Stimulated activated CD4-positive, alpha-beta T cell treated with anti-CD3 and anti-CD28 coated beads, Interleukin-12 subunit alpha, Interleukin-12 subunit beta, amount 100 ng/mL, for 4 hours (primary cell): ENCODE results near the gene GNG5.
"Not testable (repeated sequence)": the region's sequence is repeated elsewhere in the genome, so short reads cannot be mapped to it uniquely, and the experiment has no call there.

Source experiments
- DNase-seq: peaks from one replicate; pipeline ENCODE4 v3.0.0-alpha.2; 2020

The GNG5 gene

DNA sequence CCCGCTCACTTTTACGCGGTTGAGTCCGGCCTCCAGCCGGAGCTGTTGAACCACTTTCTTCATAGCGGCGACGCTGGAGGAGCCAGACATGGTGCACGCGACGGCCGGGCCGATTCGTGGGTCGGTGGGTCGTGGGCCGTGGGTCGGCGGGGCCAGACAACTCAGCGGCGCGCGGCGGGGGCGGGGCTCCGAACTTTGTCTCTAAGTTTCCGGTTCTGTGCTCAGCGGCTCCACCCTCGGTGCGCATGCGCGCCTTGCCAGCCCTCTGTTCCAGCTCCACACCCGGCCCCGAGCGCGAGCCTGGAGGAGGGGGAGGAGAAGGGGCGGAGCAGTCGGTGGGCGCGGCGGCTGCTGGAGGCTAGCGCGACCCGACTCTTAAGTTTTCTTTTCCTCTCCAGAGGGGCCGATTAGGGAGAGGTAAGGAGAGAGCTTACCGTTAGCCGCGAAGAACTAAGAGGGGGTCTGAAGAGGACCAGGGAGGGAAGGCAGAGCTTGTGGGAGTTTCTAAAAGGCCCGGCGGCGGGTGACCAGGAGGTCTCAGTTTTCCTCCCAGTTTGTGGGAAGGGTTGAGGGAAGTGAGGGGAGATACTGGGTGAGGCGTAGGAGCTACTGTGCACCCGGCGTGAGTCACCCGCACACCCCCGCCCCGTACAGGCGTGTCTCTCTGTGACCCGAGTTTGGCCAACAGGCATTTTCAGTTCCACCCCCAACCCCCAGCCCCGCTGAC, at the start of gene GNG5, which contains the start of gene SPATA1:
Gene GNG5, minus strand, starts transcription at position 580 of the 727 bp plus-strand sequence. Its CDS starts 490 bp downstream, at position 90.
Gene SPATA1, plus strand, starts transcription at position 385 of the 727 bp plus-strand sequence. CDS start 9,974 bp downstream, outside the sequence.
- peak; percentile 98 for DNase-seq

DNA sequence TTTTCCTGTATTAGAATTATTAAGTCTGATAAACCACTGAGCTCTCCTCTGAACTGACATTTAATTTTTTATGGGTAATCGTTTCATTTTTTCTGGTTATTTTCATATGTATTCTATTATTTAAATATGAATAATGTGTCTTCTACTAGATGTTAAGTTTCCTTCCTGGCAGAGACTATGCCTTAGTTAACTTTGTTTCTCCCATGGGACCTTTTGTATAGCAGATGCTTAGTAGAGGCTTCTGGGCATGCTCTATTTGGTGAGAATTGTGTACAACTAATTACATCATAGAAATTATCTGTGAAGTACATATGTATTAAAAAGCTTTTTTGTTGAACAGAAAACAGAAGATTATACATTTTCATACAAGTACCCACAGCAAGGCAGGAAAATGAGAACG, 44.4 kb upstream of the GNG5 start:
- DNase-seq, result no peak

DNA sequence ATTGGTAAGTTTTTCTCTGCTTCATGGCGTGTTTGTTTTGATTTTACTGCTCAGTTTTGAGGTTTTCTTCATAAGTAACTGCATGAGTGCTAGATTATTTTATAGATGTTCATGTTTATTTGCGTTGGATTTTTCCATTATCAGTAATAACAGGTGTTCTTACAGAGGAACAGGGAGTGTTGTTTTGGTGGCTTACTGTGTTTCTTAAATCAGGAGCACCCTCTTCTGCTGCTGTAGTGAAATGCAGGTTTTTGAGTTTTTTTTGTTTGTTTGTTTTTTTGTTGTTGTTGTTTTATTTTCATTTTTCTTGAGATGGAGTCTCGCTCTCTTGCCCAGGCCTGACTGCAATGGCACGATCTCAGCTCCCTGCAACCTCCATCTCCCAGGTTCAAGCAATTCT, 35.3 kb upstream of the GNG5 start:
- no peak for DNase-seq

- DNase-seq, result no peak
Observed at GRCh38 chr1:84540759-84541158, 34.4 kb upstream of the GNG5 start.

- DNase-seq, result no peak
Observed at GRCh38 chr1:84539972-84540371, 33.6 kb upstream of the GNG5 start.

- no peak for DNase-seq
Observed at GRCh38 chr1:84538599-84538998, 32.2 kb upstream of the GNG5 start.

DNA sequence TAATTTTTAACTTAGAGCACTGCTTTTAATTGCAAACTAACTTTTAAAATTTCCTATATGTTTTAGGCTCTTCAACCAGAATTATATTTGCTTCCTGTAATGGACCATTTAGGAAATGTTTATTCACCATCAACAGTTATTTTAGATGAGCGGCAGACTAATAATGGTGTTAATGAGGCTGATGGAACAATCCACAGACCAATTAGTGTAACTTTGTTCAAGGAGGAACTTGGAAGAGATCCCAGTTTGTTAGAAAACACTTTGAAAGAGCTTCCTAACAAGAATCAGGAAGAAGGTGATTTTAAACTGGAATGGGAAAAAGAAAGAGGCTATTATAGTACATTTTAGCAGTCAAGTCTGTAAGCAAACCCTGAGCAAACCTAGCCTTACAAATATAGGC, 19.4 kb upstream of the GNG5 start:
- no peak for DNase-seq

DNA sequence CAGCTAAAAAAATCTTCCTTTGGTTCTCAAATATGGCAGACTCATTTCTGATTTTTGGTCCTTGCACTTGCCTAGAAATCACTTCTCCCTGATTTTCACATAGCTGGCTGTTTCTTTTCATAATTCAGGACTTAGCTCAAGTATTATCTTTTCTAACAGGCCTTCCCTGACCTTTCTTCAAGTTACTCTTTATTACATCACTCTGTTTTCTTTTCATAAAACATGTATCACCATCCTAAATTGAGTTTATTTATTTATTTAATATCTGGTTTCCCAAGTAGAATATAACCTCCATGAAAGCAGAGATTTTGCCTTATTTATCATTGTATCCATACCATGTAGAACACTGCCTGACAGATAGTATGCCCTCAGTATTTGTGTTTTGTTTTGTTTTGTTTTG, 18.2 kb upstream of the GNG5 start:
- no peak for DNase-seq

DNA sequence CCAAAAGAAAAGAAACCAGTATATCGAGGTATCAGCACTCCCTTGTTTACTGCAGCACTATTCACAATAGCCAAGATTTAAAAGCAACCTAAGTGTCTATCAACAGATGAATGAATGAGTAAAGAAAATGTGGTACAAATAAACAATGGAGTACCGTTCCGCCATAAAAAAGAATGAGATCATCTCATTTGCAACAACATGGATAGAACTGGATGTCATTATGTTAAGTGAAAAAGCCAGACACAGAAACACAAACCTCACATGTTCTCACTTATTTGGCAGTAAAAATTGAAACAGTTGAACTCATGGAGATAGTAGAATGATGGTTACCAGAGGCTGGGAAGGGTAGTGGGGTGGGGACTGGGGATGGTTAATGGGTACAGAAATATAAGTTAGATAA, 4.3 kb upstream of the GNG5 start:
- DNase-seq, result no peak

DNA sequence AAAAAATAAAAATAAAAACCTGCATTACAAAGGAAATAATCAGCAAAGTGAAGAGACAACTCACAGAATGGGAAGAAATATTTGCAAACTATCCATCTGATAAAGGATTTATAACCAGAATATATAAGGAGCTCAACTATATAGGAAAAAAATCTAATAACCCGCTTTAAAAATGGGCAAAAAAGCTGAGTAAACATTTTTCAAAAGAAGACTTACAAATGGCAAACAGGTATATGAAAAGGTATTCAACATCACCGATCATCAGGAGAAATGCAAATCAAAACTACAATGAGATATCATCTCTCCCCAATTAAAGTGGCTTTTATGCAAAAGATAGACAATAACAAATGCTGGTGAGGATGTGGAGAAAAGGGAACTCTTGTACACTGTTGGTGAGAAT, 3.8 kb upstream of the GNG5 start:
- no peak for DNase-seq

- no peak for DNase-seq
Observed at GRCh38 chr1:84509029-84509428, 2.6 kb upstream of the GNG5 start.

GRCh38 chr1:84508510-84508909, 2.1 kb upstream of the GNG5 start:
- no peak for DNase-seq

DNA sequence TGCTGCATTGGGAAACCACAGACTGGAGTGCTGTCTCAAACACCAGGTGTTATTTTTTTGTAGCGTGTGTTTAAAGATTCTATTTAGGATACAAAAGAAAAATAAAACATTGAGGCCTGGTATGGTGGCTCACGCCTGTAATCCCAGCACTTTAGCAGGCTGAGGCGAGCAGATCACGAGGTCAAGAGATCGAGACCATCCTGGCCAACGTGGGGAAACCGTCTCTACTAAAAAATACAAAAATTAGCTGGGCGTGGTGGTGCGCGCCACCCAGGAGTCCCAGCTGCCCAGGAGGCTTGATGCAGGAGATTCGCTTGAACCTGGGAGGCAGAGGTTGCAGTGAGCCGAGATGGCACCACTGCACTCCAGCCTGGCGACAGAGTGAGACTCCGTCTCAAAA, 1.5 kb upstream of the GNG5 start:
- DNase-seq, result not testable (repeated sequence)

GRCh38 chr1:84506729-84507453, 510 bp upstream of the GNG5 start:
- no peak for DNase-seq

DNA sequence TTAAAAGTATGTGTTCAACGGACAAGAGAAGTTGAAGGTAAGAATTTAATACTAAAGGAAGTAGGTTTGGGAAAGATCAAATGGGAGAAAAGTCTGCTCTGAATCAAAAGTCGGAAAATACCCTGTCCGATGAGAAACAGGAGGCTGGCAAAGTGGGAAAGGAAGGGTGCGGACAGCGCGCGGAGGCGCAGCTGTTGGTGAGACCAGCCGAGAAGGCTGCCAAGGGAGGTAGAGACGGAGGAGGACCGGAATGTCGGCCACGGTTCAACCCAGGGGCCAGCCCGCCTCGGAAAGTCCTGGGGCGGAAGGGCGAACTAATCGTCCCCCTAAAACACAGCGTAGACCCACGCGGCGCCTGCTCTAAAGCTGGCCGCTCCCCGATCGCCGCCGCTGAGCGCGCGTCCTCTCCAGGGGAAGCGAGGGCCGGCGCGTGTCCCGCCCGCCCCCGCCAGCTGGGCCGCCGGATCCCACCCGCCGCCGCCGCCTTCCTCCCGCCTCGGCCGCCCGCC, 834 bp downstream of the GNG5 start:
- DNase-seq, result no peak

- DNase-seq, result no peak
Observed at GRCh38 chr1:84504580-84505492, 1.5 kb downstream of the GNG5 start.

DNA sequence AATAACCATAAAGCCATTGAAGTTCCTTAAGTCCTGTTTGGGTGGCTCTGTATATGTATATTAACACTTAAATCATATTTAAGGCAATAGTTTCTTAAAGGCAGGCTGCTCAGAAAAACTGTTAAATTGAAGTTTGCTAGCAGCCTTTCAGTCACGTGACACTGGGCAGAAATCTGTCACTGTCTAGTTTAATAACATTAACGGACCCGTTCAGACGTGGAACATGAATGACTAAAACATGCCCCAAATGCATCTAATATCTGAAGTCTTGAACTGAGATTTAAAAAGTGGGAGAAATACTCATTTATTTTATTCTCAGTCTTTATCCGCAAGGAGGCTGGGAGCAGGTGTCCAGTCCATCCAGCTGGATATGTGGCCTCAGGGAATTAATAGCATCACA, 3.5 kb downstream of the GNG5 start:
- DNase-seq, result no peak

GRCh38 chr1:84497631-84498275, 8.6 kb downstream of the GNG5 start:
- no peak for DNase-seq

DNA sequence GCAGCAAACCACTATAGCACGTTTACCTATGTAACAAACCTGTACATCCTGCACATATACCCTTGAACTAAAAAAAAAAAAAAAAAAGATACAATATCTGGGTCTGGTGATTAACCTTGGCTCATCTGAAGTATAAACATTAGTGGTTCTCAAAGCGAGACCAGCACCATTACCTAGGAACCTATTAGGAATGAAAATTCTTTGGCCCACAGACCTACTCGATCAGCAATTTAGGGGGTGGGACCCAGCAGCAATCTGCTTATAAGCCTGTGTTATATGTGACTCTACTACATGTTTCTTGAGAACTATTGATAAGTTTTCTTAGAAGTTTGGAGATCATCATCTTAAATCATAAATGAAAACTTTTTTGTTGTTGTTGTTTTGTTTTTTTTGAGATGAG, 9.9 kb downstream of the GNG5 start:
- no peak for DNase-seq

GRCh38 chr1:84493747-84494146, 12.6 kb downstream of the GNG5 start:
- DNase-seq, result no peak

DNA sequence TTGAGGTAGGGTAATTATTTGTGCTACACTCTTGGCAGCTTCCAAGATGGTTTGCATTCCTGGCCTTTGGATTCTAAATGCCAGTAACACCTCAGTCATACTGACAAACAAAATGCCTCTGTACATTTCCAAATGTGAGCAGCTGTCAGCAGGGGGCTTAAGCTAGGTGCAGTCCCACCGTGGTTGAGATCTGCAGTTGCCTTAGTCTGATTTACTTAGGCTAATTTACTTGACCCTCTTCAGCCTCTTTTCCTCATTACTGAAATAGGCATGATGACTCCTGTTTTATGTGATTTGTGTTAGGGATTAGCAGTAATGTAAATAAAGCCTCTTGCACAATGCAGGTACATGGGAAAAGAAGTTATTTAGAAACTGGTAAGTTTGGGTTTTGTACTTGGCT, 13.7 kb downstream of the GNG5 start:
- no peak for DNase-seq

DNA sequence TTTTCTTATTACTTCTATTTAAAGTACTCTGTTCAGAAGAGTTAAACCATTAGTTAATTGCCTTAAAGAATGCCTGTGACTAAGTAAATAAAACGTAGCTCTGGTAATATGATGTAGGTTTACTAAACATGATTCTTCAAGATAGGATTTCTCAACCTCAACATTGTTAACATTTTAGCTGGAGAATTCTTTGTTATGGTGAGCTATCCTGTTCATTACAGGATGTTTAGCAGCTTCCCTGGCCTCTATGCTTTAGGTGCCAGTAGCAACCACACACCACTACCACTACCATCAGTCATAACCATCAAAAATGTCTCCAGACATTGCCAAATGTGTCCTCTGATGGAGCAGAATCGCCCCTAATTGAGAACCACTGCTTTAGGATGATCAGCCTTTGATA, 16.6 kb downstream of the GNG5 start:
- DNase-seq, result no peak

DNA sequence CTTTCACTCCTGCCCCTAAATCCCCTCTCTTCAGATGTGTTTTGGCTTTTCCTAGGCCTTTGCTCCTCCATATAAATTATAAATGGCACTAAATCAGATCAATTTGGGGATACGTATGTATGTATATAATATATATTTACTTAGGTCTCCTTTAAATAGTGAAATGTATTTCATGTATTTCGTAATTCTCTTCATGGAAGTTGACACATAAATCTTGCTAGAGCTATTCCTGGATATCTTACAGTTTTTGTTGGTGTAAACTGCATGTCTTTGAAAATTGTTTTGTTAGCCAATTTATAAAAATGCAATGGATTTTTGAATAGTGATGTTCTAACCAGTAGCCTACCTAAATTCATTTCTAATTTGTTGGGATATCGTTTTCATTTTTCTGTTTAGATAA, 18.3 kb downstream of the GNG5 start:
- no peak for DNase-seq
